Smooth muscle cell (in vitro differentiated cells): ENCODE measurements around the gene PTPN18. TPM values are rescaled to one million over a fixed set of nuclear protein-coding genes. Genes with fewer than 3 reads are reported as not detected.

Experiments
- DNase-seq: peaks from one replicate; lab custom pipeline; 2025; ENCODE audit not compliant: unreplicated experiment; lab: John Stamatoyannopoulos, UW
- H2AFZ ChIP-seq: fragments of 200-600 bp; sonication (generic); 2 replicates; pipeline ENCODE4 v1.6.0; 2016; ENCODE audit warnings: antibody characterized with exemption, low read depth, mild to moderate bottlenecking
- H3F3A ChIP-seq: fragments of 200-600 bp; sonication (generic); 2 replicates; pipeline ENCODE4 v1.6.0; 2017; ENCODE audit warnings: antibody characterized with exemption, low read depth
- H3K27ac ChIP-seq: fragments of 200-600 bp; sonication (generic); 2 replicates; pipeline ENCODE4 v1.5.1; 2016; ENCODE audit warnings: low read depth, mild to moderate bottlenecking
- H3K27me3 ChIP-seq: fragments of 200-600 bp; sonication (generic); 2 replicates; pipeline ENCODE4 v1.6.1; 2016; ENCODE audit warnings: low read depth, mild to moderate bottlenecking
- H3K36me3 ChIP-seq: fragments of 200-600 bp; sonication (generic); 2 replicates; pipeline ENCODE4 v1.5.1; 2016; ENCODE audit warnings: low read depth
- H3K4me1 ChIP-seq: fragments of 200-600 bp; sonication (generic); 2 replicates; pipeline ENCODE4 v1.5.1; 2016; ENCODE audit warnings: low read depth
- H3K4me2 ChIP-seq: fragments of 200-600 bp; sonication (generic); 2 replicates; pipeline ENCODE4 v1.6.0; 2016; ENCODE audit warnings: mild to moderate bottlenecking
- H3K4me3 ChIP-seq: fragments of 200-600 bp; sonication (generic); 2 replicates; pipeline ENCODE4 v1.5.1; 2016; ENCODE audit warnings: mild to moderate bottlenecking
- H3K79me2 ChIP-seq: fragments of 200-600 bp; sonication (generic); 2 replicates; pipeline ENCODE4 v1.6.0; 2016; ENCODE audit warnings: low read depth, mild to moderate bottlenecking
- H3K9ac ChIP-seq: fragments of 200-600 bp; sonication (generic); 2 replicates; pipeline ENCODE4 v1.6.0; 2016; ENCODE audit warnings: low read depth
- H3K9me3 ChIP-seq: fragments of 200-600 bp; sonication (generic); replicated peaks from 2 replicates; pipeline ENCODE4 v1.5.1; 2016; ENCODE audit warnings: low read depth
- H4K20me1 ChIP-seq: fragments of 200-600 bp; sonication (generic); 2 replicates; pipeline ENCODE4 v1.6.0; 2016; ENCODE audit warnings: low read depth
- WGBS: methylation state at CpG from one replicate; pipeline ENCODE4 v1.1.7; 2016; ENCODE audit warnings: low lambda C conversion rate; 5-methylcytosine and 5-hydroxymethylcytosine counted together
- polyA plus RNA-seq: library from polyadenylated mRNA; unstranded; fragments of >200 nt; fragmentation: Nextera tagmentation; extraction: Ambion mirVana; gene quantifications from 2 replicates; pipeline ENCODE4 v1.2.1, GENCODE V29; 2016
- total RNA-seq: library from RNA; depleted of rRNA; stranded (reverse); fragments of >200 nt; gene quantifications from 2 replicates; pipeline ENCODE4 v1.2.3, GENCODE V29; 2014
- TF ChIP-seq, protein P1 (sequence below): fragments of 200-600 bp; sonication (generic); IDR thresholded peaks from 2 replicates; pipeline ENCODE4 v1.5.1; 2017; ENCODE audit warnings: borderline replicate concordance, mild to moderate bottlenecking, antibody characterized with exemption; ENCODE audit not compliant: insufficient read depth, poor library complexity, severe bottlenecking

Gene PTPN18
- total and polyA plus RNA-seq, 2 experiments from 2014 or later: 4.4 to 10.2 TPM

DNA sequence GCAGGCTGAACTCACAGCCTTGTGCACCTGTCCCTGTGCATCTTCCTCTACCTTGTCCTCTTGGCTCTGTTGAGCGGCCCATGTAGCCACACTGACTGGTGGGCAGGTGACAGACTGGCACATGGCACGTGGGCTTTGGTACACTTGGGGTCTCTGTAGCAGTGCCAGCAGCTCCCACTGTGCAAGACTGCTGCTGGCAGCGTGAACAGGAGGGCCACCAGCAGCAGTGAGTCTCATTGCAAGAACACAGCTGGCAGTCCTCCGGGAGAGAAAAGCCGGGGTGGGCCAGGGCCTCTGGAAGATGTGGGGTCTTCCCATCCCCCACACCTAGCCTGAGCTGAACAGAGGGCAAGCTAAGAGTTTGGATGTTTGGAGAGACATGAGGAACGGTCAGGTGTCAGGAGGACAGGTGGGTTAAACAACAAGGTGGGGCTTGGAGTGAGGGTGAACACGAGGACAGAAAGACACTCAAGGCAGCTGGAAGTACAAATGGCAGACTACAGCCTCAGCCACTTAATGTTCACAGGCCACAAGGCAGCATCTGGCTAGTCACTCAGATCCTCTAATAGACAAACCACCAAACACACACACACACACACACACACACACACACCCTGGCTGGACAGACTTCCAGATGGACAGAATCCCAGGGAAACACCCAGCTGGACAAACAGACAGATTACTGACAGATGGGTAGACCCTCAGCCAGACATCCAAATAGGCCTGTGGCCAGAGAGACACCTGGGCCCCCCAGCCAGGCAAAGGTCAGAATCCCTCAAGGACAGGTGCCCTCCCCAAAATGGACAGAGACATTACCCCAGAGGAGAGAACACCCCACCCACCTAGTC is 2.3 kb upstream of the PTPN18 start:
- DNase-seq: no peak
- 89% methylated on average over 7 of the region's 7 CpGs for WGBS
- no peak overlapping the region for H3K4me3 ChIP-seq

DNA sequence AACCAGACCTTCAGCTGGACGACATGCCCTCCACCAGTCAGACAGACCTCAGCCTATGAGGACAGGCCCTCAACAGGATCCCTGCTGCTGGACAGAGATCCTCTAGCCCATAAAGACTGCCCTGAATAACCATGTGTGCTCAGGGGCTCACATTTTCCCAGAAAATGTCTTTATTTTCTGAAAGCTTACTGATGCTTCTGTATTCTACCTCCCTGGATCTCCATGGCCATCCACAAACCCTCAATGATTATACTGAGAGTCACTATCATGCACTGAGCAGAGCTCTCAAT is 1.8 kb upstream of the PTPN18 start:
- Histone ChIP-seq H3K4me2 (no peak overlapping the region), H3K9ac (no peak overlapping the region), H3F3A (no peaks in the 10 kb centered on the region), H3K27ac (no peak overlapping the region), H3K79me2 (no peaks in the 10 kb centered on the region), H3K4me3 (no peak overlapping the region), H3K9me3 (no peaks in the 10 kb centered on the region), H3K27me3 (no peaks in the 10 kb centered on the region), H2AFZ (no peak overlapping the region), H3K36me3 (no peaks in the 10 kb centered on the region), H4K20me1 (no peaks in the 10 kb centered on the region), H3K4me1 (peaks cover 17% of the 10 kb centered on the region)
- no peak for DNase-seq
- TF ChIP-seq, protein P1, sequence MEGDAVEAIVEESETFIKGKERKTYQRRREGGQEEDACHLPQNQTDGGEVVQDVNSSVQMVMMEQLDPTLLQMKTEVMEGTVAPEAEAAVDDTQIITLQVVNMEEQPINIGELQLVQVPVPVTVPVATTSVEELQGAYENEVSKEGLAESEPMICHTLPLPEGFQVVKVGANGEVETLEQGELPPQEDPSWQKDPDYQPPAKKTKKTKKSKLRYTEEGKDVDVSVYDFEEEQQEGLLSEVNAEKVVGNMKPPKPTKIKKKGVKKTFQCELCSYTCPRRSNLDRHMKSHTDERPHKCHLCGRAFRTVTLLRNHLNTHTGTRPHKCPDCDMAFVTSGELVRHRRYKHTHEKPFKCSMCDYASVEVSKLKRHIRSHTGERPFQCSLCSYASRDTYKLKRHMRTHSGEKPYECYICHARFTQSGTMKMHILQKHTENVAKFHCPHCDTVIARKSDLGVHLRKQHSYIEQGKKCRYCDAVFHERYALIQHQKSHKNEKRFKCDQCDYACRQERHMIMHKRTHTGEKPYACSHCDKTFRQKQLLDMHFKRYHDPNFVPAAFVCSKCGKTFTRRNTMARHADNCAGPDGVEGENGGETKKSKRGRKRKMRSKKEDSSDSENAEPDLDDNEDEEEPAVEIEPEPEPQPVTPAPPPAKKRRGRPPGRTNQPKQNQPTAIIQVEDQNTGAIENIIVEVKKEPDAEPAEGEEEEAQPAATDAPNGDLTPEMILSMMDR: no peak
- 47% methylated on average over 1 of the region's 1 CpG for WGBS

More for the DNA sequence above, 2.3 kb upstream of the PTPN18 start:
- Histone ChIP-seq H3K36me3 (no peaks in the 10 kb centered on the region), H3K79me2 (no peaks in the 10 kb centered on the region), H3K4me1 (peaks cover 17% of the 10 kb centered on the region), H2AFZ (no peak overlapping the region), H3K9me3 (no peaks in the 10 kb centered on the region), H3F3A (no peaks in the 10 kb centered on the region), H3K4me2 (no peak overlapping the region), H4K20me1 (no peaks in the 10 kb centered on the region), H3K27me3 (no peaks in the 10 kb centered on the region), H3K27ac (no peak overlapping the region), H3K9ac (no peak overlapping the region)
- TF ChIP-seq, protein P1: no peak

DNA sequence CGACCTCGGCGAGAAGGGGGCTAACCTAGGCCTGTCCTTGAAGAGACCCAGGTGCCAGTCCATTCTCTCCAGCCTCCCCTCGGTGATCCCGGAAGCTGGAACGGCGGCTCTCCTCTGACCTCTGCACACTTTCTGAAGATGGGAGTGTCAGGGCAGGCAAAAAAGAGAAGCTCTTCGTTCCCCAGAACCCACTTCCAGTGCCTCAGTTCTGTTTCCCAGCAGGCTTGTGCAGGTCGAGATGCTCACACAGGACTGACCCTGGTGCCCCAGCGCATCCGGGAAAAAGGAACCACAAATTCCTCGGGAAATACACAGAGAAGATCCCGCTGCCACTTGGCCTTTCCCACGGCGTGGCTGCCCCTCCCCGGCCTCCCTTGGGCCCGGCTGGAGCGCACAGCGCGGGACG is 681 bp upstream of the PTPN18 start:
- H3K4me3 ChIP-seq: peak overlapping the region; percentile 89
- H4K20me1 ChIP-seq: no peaks in the 10 kb centered on the region
- TF ChIP-seq, protein P1: no peak
- peak overlapping the region; percentile 98 for H2AFZ ChIP-seq
- H3K9ac ChIP-seq: peak overlapping the region; percentile 39
- no peaks in the 10 kb centered on the region for H3K9me3 ChIP-seq
- no peaks in the 10 kb centered on the region for H3K36me3 ChIP-seq
- peaks cover 17% of the 10 kb centered on the region for H3K4me1 ChIP-seq
- no peaks in the 10 kb centered on the region for H3K79me2 ChIP-seq
- DNase-seq: no peak
- H3F3A ChIP-seq: no peaks in the 10 kb centered on the region
- H3K27me3 ChIP-seq: no peaks in the 10 kb centered on the region
- H3K27ac ChIP-seq: no peak overlapping the region
- WGBS: 24% methylated on average over 21 of the region's 21 CpGs
- peak overlapping the region; percentile 98 for H3K4me2 ChIP-seq

DNA sequence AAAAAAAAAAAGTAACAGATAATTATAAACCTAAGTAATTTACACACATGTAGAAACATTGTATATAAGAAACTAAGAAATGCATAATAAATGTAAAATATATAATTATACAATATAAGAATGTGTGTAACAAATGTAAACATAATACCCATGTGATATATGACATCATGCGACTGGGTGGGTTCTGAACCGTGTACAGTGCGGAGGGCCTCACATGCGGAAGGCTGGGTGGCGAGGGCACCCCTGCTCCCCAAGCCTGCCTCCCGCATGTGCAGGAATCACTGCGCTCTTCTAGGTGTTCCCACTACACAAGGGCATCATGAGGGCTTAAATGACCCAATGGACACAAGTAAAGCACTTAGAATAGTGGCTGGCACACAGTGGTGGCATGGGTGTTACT is 2.0 kb downstream of the PTPN18 start:
- WGBS: 97% methylated on average over 7 of the region's 7 CpGs
- Histone ChIP-seq H3F3A (no peaks in the 10 kb centered on the region), H3K4me1 (peaks cover 9% of the 10 kb centered on the region), H3K9me3 (no peaks in the 10 kb centered on the region), H3K9ac (no peak overlapping the region), H3K4me3 (no peak overlapping the region), H4K20me1 (no peaks in the 10 kb centered on the region), H3K4me2 (no peak overlapping the region), H3K27me3 (no peaks in the 10 kb centered on the region), H3K79me2 (no peaks in the 10 kb centered on the region), H3K27ac (no peak overlapping the region), H3K36me3 (no peaks in the 10 kb centered on the region), H2AFZ (no peak overlapping the region)
- TF ChIP-seq, protein P1: no peak
- no peak for DNase-seq
